ENCODE measurements around the gene CCDC134.

Gene CCDC134

GRCh38 chr22:41800348-41801146, at the start of gene CCDC134:
TSS of gene CCDC134 (plus strand) at chr22:41800679. CDS start at chr22:41808891, 8,212 bp downstream.
- peak; percentile 31 to 58 for DNase-seq

- no peak for DNase-seq
Observed at GRCh38 chr22:41752011-41752970, 48.2 kb upstream of the CCDC134 start.

- DNase-seq = no peak
Observed at GRCh38 chr22:41753984-41754383, 46.5 kb upstream of the CCDC134 start.

GRCh38 chr22:41757502-41757901, 43.0 kb upstream of the CCDC134 start:
- DNase-seq = no peak

- no peak for DNase-seq
Observed at GRCh38 chr22:41758231-41758630, 42.2 kb upstream of the CCDC134 start.

GRCh38 chr22:41762980-41763779, 37.3 kb upstream of the CCDC134 start:
- DNase-seq = no peak

GRCh38 chr22:41766476-41766875, 34.0 kb upstream of the CCDC134 start:
- no peak for DNase-seq

- DNase-seq = no peak
Observed at GRCh38 chr22:41768430-41768829, 32.0 kb upstream of the CCDC134 start.

- DNase-seq = no peak
Observed at GRCh38 chr22:41770715-41771468, 29.6 kb upstream of the CCDC134 start.

GRCh38 chr22:41772198-41772597, 28.3 kb upstream of the CCDC134 start:
- DNase-seq = no peak

GRCh38 chr22:41772645-41773044, 27.8 kb upstream of the CCDC134 start:
- no peak for DNase-seq

GRCh38 chr22:41775338-41775737, 25.1 kb upstream of the CCDC134 start:
- no peak for DNase-seq

GRCh38 chr22:41775976-41776375, 24.5 kb upstream of the CCDC134 start:
- DNase-seq = no peak

- no peak for DNase-seq
Observed at GRCh38 chr22:41776381-41776780, 24.1 kb upstream of the CCDC134 start.

- no peak for DNase-seq
Observed at GRCh38 chr22:41777749-41778425, 22.6 kb upstream of the CCDC134 start.

GRCh38 chr22:41779929-41780505, 20.5 kb upstream of the CCDC134 start:
- no peak for DNase-seq

GRCh38 chr22:41780746-41781505, 19.6 kb upstream of the CCDC134 start:
- no peak for DNase-seq

GRCh38 chr22:41781507-41781906, 19.0 kb upstream of the CCDC134 start:
- DNase-seq = no peak

GRCh38 chr22:41782316-41782715, 18.2 kb upstream of the CCDC134 start:
- no peak for DNase-seq

GRCh38 chr22:41782751-41783150, 17.7 kb upstream of the CCDC134 start:
- DNase-seq = no peak

Measured in NCI-H187 (cell line).